WTC11 (cell line): ENCODE measurements around the gene PDAP1. TPM values are rescaled to one million over a fixed set of nuclear protein-coding genes. Genes with fewer than 3 reads are reported as not detected.
A peak's percentile ranks its signal among the peaks of the same experiment; 100 is the strongest.

Source experiments
- ATAC-seq: fragments of 200-7000 bp; cut with Tn5 transposase; 2 replicates; pipeline ENCODE4 v1.10.0; 2021; ENCODE audit warnings: mild to moderate bottlenecking, moderate library complexity
- CTCF ChIA-PET: fragments of 300-600 bp; sonication (Branson Sonifier 250); formaldehyde crosslinking; loops from one replicate; lab custom pipeline; 2021; ENCODE audit warnings: antibody characterized with exemption; lab: Charles Lee
- POLR2A ChIA-PET: fragments of 350-600 bp; sonication (Branson Sonifier 250); formaldehyde crosslinking; loops from one replicate; lab custom pipeline; 2021; ENCODE audit warnings: antibody characterized with exemption; lab: Charles Lee
- DNase-seq: peaks from one replicate; pipeline ENCODE4 v3.0.0; 2021; ENCODE audit warnings: low spot score
- H3K27ac Mint-ChIP-seq: 2 replicates; pipeline ENCODE4 v1.8.0; 2021; ENCODE audit warnings: mixed read lengths
- H3K27me3 Mint-ChIP-seq: 2 replicates; pipeline ENCODE4 v1.8.0; 2021; ENCODE audit warnings: low read depth, mild to moderate bottlenecking, moderate library complexity, mixed read lengths
- H3K36me3 Mint-ChIP-seq: 2 replicates; pipeline ENCODE4 v1.8.0; 2021; ENCODE audit warnings: mixed read lengths
- H3K4me1 Mint-ChIP-seq: 2 replicates; pipeline ENCODE4 v1.8.0; 2022; ENCODE audit warnings: mixed read lengths
- H3K4me3 Mint-ChIP-seq: 2 replicates; pipeline ENCODE4 v1.8.0; 2021; ENCODE audit warnings: mild to moderate bottlenecking, moderate library complexity, mixed read lengths
- H3K9me3 Mint-ChIP-seq: 2 replicates; pipeline ENCODE4 v1.8.0; 2021; ENCODE audit warnings: mixed read lengths
- ATF1 ChIP-seq: sonication (generic); formaldehyde crosslinking; IDR thresholded peaks from 2 replicates; pipeline ENCODE4 v1.8.1; 2023; ENCODE audit warnings: mild to moderate bottlenecking, moderate library complexity, missing genetic modification reagents
- ATF3 ChIP-seq: sonication (generic); formaldehyde crosslinking; conservative IDR thresholded peaks from 2 replicates; pipeline ENCODE4 v1.8.1; 2022; ENCODE audit warnings: mild to moderate bottlenecking, missing genetic modification reagents
- ATF6 ChIP-seq: sonication (generic); formaldehyde crosslinking; IDR thresholded peaks from 2 replicates; pipeline ENCODE4 v1.8.1; 2023; ENCODE audit warnings: mild to moderate bottlenecking, missing genetic modification reagents
- CDX4 ChIP-seq: fragments of 250-450 bp; sonication (Bioruptor Pico); IDR thresholded peaks from 2 replicates; pipeline ENCODE4 v1.9.0; 2021; ENCODE audit warnings: moderate library complexity, mild to moderate bottlenecking, inconsistent platforms, borderline replicate concordance
- CREB1 ChIP-seq: sonication (generic); formaldehyde crosslinking; IDR thresholded peaks from 2 replicates; pipeline ENCODE4 v1.8.0; 2023; ENCODE audit warnings: mild to moderate bottlenecking, missing genetic modification reagents
- E2F1 ChIP-seq: sonication (generic); formaldehyde crosslinking; IDR thresholded peaks from 2 replicates; pipeline ENCODE4 v1.8.0; 2022; ENCODE audit warnings: mild to moderate bottlenecking, missing genetic modification reagents
- ELF4 ChIP-seq: sonication (generic); formaldehyde crosslinking; IDR thresholded peaks from 2 replicates; pipeline ENCODE4 v1.8.1; 2022; ENCODE audit warnings: low read depth, mild to moderate bottlenecking, moderate library complexity, missing genetic modification reagents
- GABPB1 ChIP-seq: sonication (generic); formaldehyde crosslinking; IDR thresholded peaks from 2 replicates; pipeline ENCODE4 v1.8.1; 2023; ENCODE audit warnings: mild to moderate bottlenecking, missing genetic modification reagents
- GRHL2 ChIP-seq: fragments of 250-450 bp; sonication (Bioruptor Pico); IDR thresholded peaks from 2 replicates; pipeline ENCODE4 v1.8.0; 2022; ENCODE audit warnings: mild to moderate bottlenecking, moderate library complexity; ENCODE audit not compliant: insufficient replicate concordance, severe bottlenecking
- IRF1 ChIP-seq: sonication (generic); formaldehyde crosslinking; IDR thresholded peaks from 2 replicates; pipeline ENCODE4 v1.8.0; 2023; ENCODE audit warnings: missing genetic modification reagents
- JAZF1 ChIP-seq: fragments of 250-450 bp; sonication (Bioruptor Pico); IDR thresholded peaks from 2 replicates; pipeline ENCODE4 v1.9.0; 2021; ENCODE audit warnings: moderate library complexity, mild to moderate bottlenecking, inconsistent platforms
- MYBL2 ChIP-seq: sonication (generic); formaldehyde crosslinking; IDR thresholded peaks from 2 replicates; pipeline ENCODE4 v1.8.1; 2023; ENCODE audit warnings: mild to moderate bottlenecking, moderate library complexity, missing genetic modification reagents
- NFYB ChIP-seq: sonication (generic); formaldehyde crosslinking; conservative IDR thresholded peaks from 2 replicates; pipeline ENCODE4 v1.8.0; 2022; ENCODE audit warnings: low read depth, missing genetic modification reagents
- NR3C1 ChIP-seq: sonication (generic); formaldehyde crosslinking; conservative IDR thresholded peaks from 2 replicates; pipeline ENCODE4 v1.8.1; 2023; ENCODE audit warnings: low read depth, mild to moderate bottlenecking, missing genetic modification reagents
- OVOL2 ChIP-seq: fragments of 250-450 bp; sonication (Bioruptor Pico); IDR thresholded peaks from 2 replicates; pipeline ENCODE4 v1.9.0; 2021; ENCODE audit warnings: mild to moderate bottlenecking, borderline replicate concordance
- PRRX2 ChIP-seq: fragments of 250-450 bp; sonication (Bioruptor Pico); IDR thresholded peaks from 2 replicates; pipeline ENCODE4 v1.8.0; 2021; ENCODE audit warnings: mild to moderate bottlenecking
- SMAD3 ChIP-seq: sonication (generic); formaldehyde crosslinking; IDR thresholded peaks from 2 replicates; pipeline ENCODE4 v1.8.0; 2022; ENCODE audit warnings: missing genetic modification reagents, mild to moderate bottlenecking, borderline replicate concordance
- SMAD4 ChIP-seq: sonication (generic); formaldehyde crosslinking; IDR thresholded peaks from 2 replicates; pipeline ENCODE4 v1.8.0; 2022; ENCODE audit warnings: mild to moderate bottlenecking, missing genetic modification reagents
- SOX15 ChIP-seq: fragments of 250-450 bp; sonication (Bioruptor Pico); IDR thresholded peaks from 2 replicates; pipeline ENCODE4 v1.9.0; 2021; ENCODE audit warnings: mild to moderate bottlenecking
- USF2 ChIP-seq: sonication (generic); formaldehyde crosslinking; IDR thresholded peaks from 2 replicates; pipeline ENCODE4 v1.8.1; 2023; ENCODE audit warnings: mild to moderate bottlenecking, missing genetic modification reagents, moderate library complexity
- ZBTB21 ChIP-seq: sonication (generic); formaldehyde crosslinking; IDR thresholded peaks from 2 replicates; pipeline ENCODE4 v1.8.1; 2023; ENCODE audit warnings: mild to moderate bottlenecking, missing genetic modification reagents, borderline replicate concordance
- ZNF396 ChIP-seq: fragments of 250-450 bp; sonication (Bioruptor Pico); IDR thresholded peaks from 2 replicates; pipeline ENCODE4 v1.8.0; 2021; ENCODE audit warnings: mild to moderate bottlenecking, moderate library complexity, borderline replicate concordance
- ZNF423 ChIP-seq: fragments of 250-450 bp; sonication (Bioruptor Pico); IDR thresholded peaks from 2 replicates; pipeline ENCODE4 v2.1.2; 2022; ENCODE audit warnings: mild to moderate bottlenecking, moderate library complexity
- ZNF425 ChIP-seq: fragments of 250-450 bp; sonication (Bioruptor Pico); conservative IDR thresholded peaks from 2 replicates; pipeline ENCODE4 v1.9.0; 2021; ENCODE audit warnings: mild to moderate bottlenecking
- ZNF512 ChIP-seq: sonication (generic); formaldehyde crosslinking; IDR thresholded peaks from 2 replicates; pipeline ENCODE4 v1.8.1; 2022; ENCODE audit warnings: missing genetic modification reagents, borderline replicate concordance
- ZNF671 ChIP-seq: fragments of 250-450 bp; sonication (Bioruptor Pico); IDR thresholded peaks from 2 replicates; pipeline ENCODE4 v1.8.0; 2021; ENCODE audit warnings: mild to moderate bottlenecking
- ZSCAN18 ChIP-seq: fragments of 250-450 bp; sonication (Bioruptor Pico); IDR thresholded peaks from 2 replicates; pipeline ENCODE4 v2.1.2; 2022; ENCODE audit warnings: mild to moderate bottlenecking, moderate library complexity
- total RNA-seq: library from RNA; stranded (reverse); gene quantifications from 3 replicates; pipeline ENCODE4 v1.2.3, GENCODE V29; 2021

PDAP1 gene
- total RNA-seq, 1 experiment from 2014 or later, result 177 TPM

GRCh38 chr7:99451936-99452335, 43.5 kb upstream of the PDAP1 start:
- POLR2A ChIA-PET, result no interaction called here
- Mint-ChIP-seq H3K27me3 (no peaks in the 10 kb centered on the region), H3K27ac (no peak overlapping the region), H3K4me1 (no peaks in the 10 kb centered on the region), H3K4me3 (no peak overlapping the region), H3K9me3 (no peaks in the 10 kb centered on the region), H3K36me3 (peaks cover 56% of the 10 kb centered on the region)
- no peak for ATAC-seq
- DNase-seq, result no peak
- TF ChIP-seq ZBTB21 (CRISPR knock-in tag) (no peak), E2F1 (CRISPR knock-in tag) (no peak), ZNF671 (CRISPR knock-in tag) (no peak), IRF1 (no peak), OVOL2 (CRISPR knock-in tag) (no peak), MYBL2 (no peak), ATF3 (CRISPR knock-in tag) (no peak), ATF1 (CRISPR knock-in tag) (no peak), ZNF512 (CRISPR knock-in tag) (no peak), NR3C1 (CRISPR knock-in tag) (no peak), PRRX2 (no peak), SMAD3 (CRISPR knock-in tag) (no peak), CREB1 (CRISPR knock-in tag) (no peak), GABPB1 (CRISPR knock-in tag) (no peak)
- TF ChIP-seq, all 79 proteins: peak for 0
- CTCF ChIA-PET, result no interaction called here

- CTCF ChIA-PET, result no interaction called here
- peaks cover 65% of the 10 kb centered on the region for H3K36me3 Mint-ChIP-seq
- no peaks in the 10 kb centered on the region for H3K4me1 Mint-ChIP-seq
- no peaks in the 10 kb centered on the region for H3K27me3 Mint-ChIP-seq
- no peak overlapping the region for H3K4me3 Mint-ChIP-seq
- H3K9me3 Mint-ChIP-seq, result no peaks in the 10 kb centered on the region
- ATAC-seq (no peak), DNase-seq (no peak)
- POLR2A ChIA-PET, result no interaction called here
- peak overlapping the region; percentile 78 for H3K27ac Mint-ChIP-seq
- no peak for TF ChIP-seq JAZF1 (CRISPR knock-in tag)
- no peak for TF ChIP-seq ZSCAN18 (CRISPR knock-in tag)
- TF ChIP-seq NFYB (CRISPR knock-in tag), result no peak
- no peak for TF ChIP-seq SOX15 (CRISPR knock-in tag)
- TF ChIP-seq SMAD4 (CRISPR knock-in tag), result no peak
- no peak for TF ChIP-seq ZNF423 (CRISPR knock-in tag)
- no peak for TF ChIP-seq CDX4 (CRISPR knock-in tag)
- TF ChIP-seq ZNF396 (CRISPR knock-in tag), result no peak
- TF ChIP-seq ATF6 (CRISPR knock-in tag), result no peak
- no peak for TF ChIP-seq USF2 (CRISPR knock-in tag)
- TF ChIP-seq GRHL2 (CRISPR knock-in tag), result no peak
- no peak for TF ChIP-seq ELF4 (CRISPR knock-in tag)
- TF ChIP-seq ZNF425 (CRISPR knock-in tag), result no peak
Measured at GRCh38 chr7:99449326-99449725, 40.9 kb upstream of the PDAP1 start.
